HepG2 (cell line): ENCODE data around the gene ZFHX3. TPM values are rescaled to one million over a fixed set of nuclear protein-coding genes. Genes with fewer than 3 reads are reported as not detected.

ENCODE experiments used
- ATAC-seq: fragments of 200-7000 bp; cut with Tn5 transposase; 3 replicates; pipeline ENCODE4 v1.9.1; 2020; ENCODE audit warnings: mild to moderate bottlenecking, moderate library complexity
- BruUV-seq: library from RNA; stranded (reverse); fragments of 400-500 nt; replicated peaks from 2 replicates; lab custom pipeline; 2021; lab: Mats Ljungman, UMichigan
- CTCF ChIA-PET: fragments of 300-600 bp; formaldehyde crosslinking; extraction: SDS; loops from one replicate; lab custom pipeline; 2021; ENCODE audit warnings: low total read pairs, inconsistent platforms, low intra/inter-chr PET ratio; lab: Yijun Ruan, JAX
- POLR2A ChIA-PET: fragments of 350-600 bp; sonication (Branson Sonifier 250); formaldehyde crosslinking; loops from one replicate; lab custom pipeline; 2020; ENCODE audit warnings: antibody characterized with exemption, inconsistent platforms; lab: Yijun Ruan, JAX
- DNase-seq: peaks from one replicate; pipeline ENCODE4 v3.0.0-alpha.2; 2015; ENCODE audit warnings: low spot score
- FAIRE-seq: peaks from 3 replicates; lab custom pipeline; 2011; peaks lifted over from hg19 to GRCh38; lab: Jason Lieb, UNC
- H2AFZ ChIP-seq: one replicate; pipeline ENCODE4 v1.6.1; 2011; ENCODE audit warnings: low read length, inconsistent platforms
- H3K27ac ChIP-seq: fragments of 300-600 bp; 3 replicates; pipeline ENCODE4 v1.8.0; 2011; ENCODE audit warnings: mixed run types, mild to moderate bottlenecking, mixed read lengths, low read length, inconsistent platforms; ENCODE audit not compliant: insufficient read depth; ENCODE audit errors: extremely low read length
- H3K27me3 ChIP-seq, 2 experiments: fragments of 200-600 bp in 1 of 2; 2 replicates in 1 of 2; 3 replicates in 1 of 2; pipeline versions ENCODE4 v1.6.0 to v1.8.0; 2011; ENCODE audit warnings: low read length in 2 of 2, mild to moderate bottlenecking in 2 of 2, moderate library complexity in 2 of 2, inconsistent platforms in 1 of 2; ENCODE audit not compliant: insufficient read depth in 2 of 2, control insufficient read depth in 1 of 2
- H3K36me3 ChIP-seq, 2 experiments: fragments of 200-600 bp in 1 of 2; replicated peaks in 1 of 2; 2 replicates in 1 of 2; 3 replicates in 1 of 2; pipeline versions ENCODE4 v1.5.1 to v1.8.0; 2011; ENCODE audit warnings: low read length in 2 of 2, inconsistent platforms in 1 of 2; ENCODE audit not compliant: insufficient read depth in 2 of 2, control insufficient read depth in 1 of 2
- H3K4me1 ChIP-seq: 2 replicates; pipeline ENCODE4 v1.5.1; 2012; ENCODE audit warnings: low read length, inconsistent platforms; ENCODE audit not compliant: insufficient read depth
- H3K4me2 ChIP-seq: 2 replicates; pipeline ENCODE4 v1.6.0; 2011; ENCODE audit warnings: low read depth, low read length, inconsistent platforms
- H3K4me3 ChIP-seq, 3 experiments: fragments of 200-600 bp in 1 of 3; sonication (generic), shearing (Covaris generic) in 1 of 3; replicated peaks in 1 of 3; 2 replicates each; pipeline ENCODE4 v1.5.1; 2011 to 2016; ENCODE audit warnings: low read length in 3 of 3, inconsistent platforms in 2 of 3, low read depth in 2 of 3, mild to moderate bottlenecking in 2 of 3, control low read depth in 1 of 3, mixed read lengths in 1 of 3; ENCODE audit not compliant: insufficient read depth in 1 of 3
- H3K79me2 ChIP-seq: one replicate; pipeline ENCODE4 v1.6.1; 2011; ENCODE audit warnings: low read length, inconsistent platforms; ENCODE audit not compliant: insufficient read depth
- H3K9ac ChIP-seq: 2 replicates; pipeline ENCODE4 v1.6.0; 2011; ENCODE audit warnings: mild to moderate bottlenecking, low read depth, low read length, inconsistent platforms; ENCODE audit not compliant: insufficient read depth
- H3K9me3 ChIP-seq: 2 replicates; pipeline ENCODE4 v1.5.1; 2012; ENCODE audit warnings: mild to moderate bottlenecking, low read length
- H4K20me1 ChIP-seq: 2 replicates; pipeline ENCODE4 v1.6.0; 2011; ENCODE audit warnings: inconsistent platforms, mild to moderate bottlenecking, low read length, moderate library complexity; ENCODE audit not compliant: insufficient read depth
- AKAP8 ChIP-seq: sonication (generic); formaldehyde crosslinking; IDR thresholded peaks from 2 replicates; pipeline ENCODE4 v1.5.1; 2020; ENCODE audit warnings: mild to moderate bottlenecking, missing genetic modification reagents
- EP300 ChIP-seq, 3 experiments: sonication (generic) in 1 of 3; formaldehyde crosslinking in 1 of 3; IDR thresholded peaks; 2 replicates each; pipeline versions ENCODE4 v1.5.1 to v1.6.1; 2011 to 2020; ENCODE audit warnings: low read depth in 2 of 3, low read length in 2 of 3, borderline replicate concordance in 1 of 3, improper control_type of control experiment in 1 of 3, mild to moderate bottlenecking in 1 of 3, missing genetic modification reagents in 1 of 3, moderate library complexity in 1 of 3
- ETV5 ChIP-seq: IDR thresholded peaks from 2 replicates; pipeline ENCODE4 v1.6.1; 2018; ENCODE audit warnings: missing biosample characterization, missing genetic modification reagents, inconsistent platforms, borderline replicate concordance
- GLI4 ChIP-seq: sonication (generic); formaldehyde crosslinking; IDR thresholded peaks from 2 replicates; pipeline ENCODE4 v1.5.1; 2020; ENCODE audit warnings: missing genetic modification reagents, mild to moderate bottlenecking, moderate library complexity, borderline replicate concordance
- HINFP ChIP-seq: sonication (generic); formaldehyde crosslinking; IDR thresholded peaks from 2 replicates; pipeline ENCODE4 v1.4.0; 2020; ENCODE audit warnings: low read depth, mild to moderate bottlenecking, missing genetic modification reagents
- NR2F2 ChIP-seq: IDR thresholded peaks from 2 replicates; pipeline ENCODE4 v1.6.1; 2012; ENCODE audit warnings: low read depth, inconsistent platforms, borderline replicate concordance
- RBAK ChIP-seq: sonication (generic); formaldehyde crosslinking; IDR thresholded peaks from 2 replicates; pipeline ENCODE4 v1.5.1; 2020; ENCODE audit warnings: mild to moderate bottlenecking, missing genetic modification reagents
- SAFB2 ChIP-seq: sonication (generic); formaldehyde crosslinking; IDR thresholded peaks from 2 replicates; pipeline ENCODE4 v1.5.1; 2020; ENCODE audit warnings: missing genetic modification reagents, low read depth, mild to moderate bottlenecking, borderline replicate concordance
- SMAD1 ChIP-seq: sonication (generic); formaldehyde crosslinking; IDR thresholded peaks from 2 replicates; pipeline ENCODE4 v1.4.0; 2020; ENCODE audit warnings: missing genetic modification reagents, low read depth, mild to moderate bottlenecking, borderline replicate concordance
- TBP ChIP-seq: sonication (generic); formaldehyde crosslinking; IDR thresholded peaks from 2 replicates; pipeline ENCODE4 v1.5.0; 2020; ENCODE audit warnings: missing genetic modification reagents
- ZFYVE20 ChIP-seq: sonication (generic); formaldehyde crosslinking; IDR thresholded peaks from 2 replicates; pipeline ENCODE4 v1.8.0; 2023; ENCODE audit warnings: low read depth, mild to moderate bottlenecking, moderate library complexity, missing genetic modification reagents, borderline replicate concordance
- ZNF367 ChIP-seq: sonication (generic); formaldehyde crosslinking; IDR thresholded peaks from 2 replicates; pipeline ENCODE4 v1.4.0; 2020; ENCODE audit warnings: missing genetic modification reagents, borderline replicate concordance
- ZNF501 ChIP-seq: sonication (generic); formaldehyde crosslinking; IDR thresholded peaks from 2 replicates; pipeline ENCODE4 v1.5.1; 2020; ENCODE audit warnings: mild to moderate bottlenecking, moderate library complexity, missing genetic modification reagents
- WGBS: methylation state at CpG from one replicate; pipeline ENCODE4 v1.1.6; 2017; ENCODE audit warnings: low lambda C conversion rate; 5-methylcytosine and 5-hydroxymethylcytosine counted together
- in situ Hi-C: cut with HindIII; loops from 2 replicates; pipeline ENCODE4 v1.10.0; 2017; ENCODE audit warnings: low pct_unique_long_range_greater_than_20kb; ENCODE audit not compliant: extremely low pct_ligation_motif_present
- intact Hi-C: fragments of 100-400 bp; cut with micrococcal nuclease; formaldehyde crosslinking; loops from one replicate; pipeline ENCODE4 v1.10.0; 2022; ENCODE audit not compliant: unreplicated experiment
- polyA plus RNA-seq, 8 experiments: library from polyadenylated mRNA; depleted of rRNA in 3 of 8; stranded (reverse) in 7 of 8; unstranded in 1 of 8; fragments of >200 nt; fragmentation: Illumina TruSeq in 4 of 8; extraction: Trizol in 4 of 8; gene quantifications; 2 replicates each; pipeline versions ENCODE4 v1.2.1 to v1.2.3, GENCODE V29; 2011 to 2016; ENCODE audit warnings: low read depth in 4 of 8, missing spikeins in 1 of 8, mixed read lengths in 1 of 8; ENCODE audit not compliant: insufficient read depth in 1 of 8
- total RNA-seq, 5 experiments: library from RNA; depleted of rRNA; stranded (reverse); fragments of >200 nt; fragmentation: Illumina TruSeq; extraction: Trizol; gene quantifications; 2 replicates each; pipeline ENCODE4 v1.2.3, GENCODE V29; 2016; ENCODE audit warnings: low read depth in 1 of 5
- TF ChIP-seq, protein P1 (sequence below): sonication (generic); formaldehyde crosslinking; IDR thresholded peaks from 2 replicates; pipeline ENCODE4 v1.4.0; 2020; ENCODE audit warnings: missing genetic modification reagents
- TF ChIP-seq, protein P2 (sequence below): sonication (generic); formaldehyde crosslinking; IDR thresholded peaks from 2 replicates; pipeline ENCODE4 v1.5.0; 2020; ENCODE audit warnings: missing genetic modification reagents
- TF ChIP-seq, protein P3 (sequence below): sonication (generic); formaldehyde crosslinking; IDR thresholded peaks from 2 replicates; pipeline ENCODE4 v1.5.0; 2020; ENCODE audit warnings: mild to moderate bottlenecking, missing genetic modification reagents

ZFHX3 gene
- total and polyA plus RNA-seq, 2 of the 13 experiments (the other 11 are each of a cell fraction or from before 2014, with no cell fraction given) = 5.0 to 6.0 TPM

GRCh38 chr16:72927199-72928089, 120.5 kb downstream of the ZFHX3 start:
- Histone ChIP-seq H2AFZ (no peak overlapping the region), H3K4me1 (peaks cover 99% of the 10 kb centered on the region), H3K9me3 (no peaks in the 10 kb centered on the region), H3K27me3 (no peaks in the 10 kb centered on the region), H3K4me3 (peak overlapping the region in 1 of 3 experiments; percentile 6; a peak in 1 of 6 replicates), H3K4me2 (peak overlapping the region; percentile 51), H3K79me2 (peaks cover 71% of the 10 kb centered on the region), H3K27ac (peak overlapping the region; percentile 96), H3K36me3 (no peaks in the 10 kb centered on the region; a peak in 2 of 5 replicates), H4K20me1 (no peaks in the 10 kb centered on the region), H3K9ac (peak overlapping the region; percentile 89)
- BruUV-seq = no TSS peak
- peak; percentile 17; the same call in 2 of the 3 replicates for ATAC-seq
- intact Hi-C loops (loop anchor here (10.0 kb wide), 1 partner anchor 263 kb away; no protein-coding TSS in a partner anchor), in situ Hi-C loops (loop anchor here (5.0 kb wide), 1 partner anchor 50 kb away; no protein-coding TSS in a partner anchor)
- ChIA-PET POLR2A (interaction anchor here (1.0 to 2.2 kb wide), 4 partner anchors 30 to 50 kb away, joined by 3 to 8 read pairs (median 3); no protein-coding TSS in a partner anchor), CTCF (no interaction called here)
- FAIRE-seq = peak; percentile 68
- peak; percentile 95 for DNase-seq
- WGBS = 36% methylated on average over 24 of the region's 26 CpGs
- no peak for TF ChIP-seq SMAD1 (CRISPR knock-in tag)
- TF ChIP-seq RBAK (CRISPR knock-in tag) = no peak
- TF ChIP-seq AKAP8 (CRISPR knock-in tag) = no peak; the same call in 1 of the 2 replicates
- TF ChIP-seq ZNF367 (CRISPR knock-in tag) = no peak
- peak; percentile 78 to 97 for TF ChIP-seq EP300 (IDR thresholded peaks at IDR 0.05; ENCODE audit: low read depth in 2 of 2, low read length in 2 of 2)
- peak; percentile 91 for TF ChIP-seq EP300 (CRISPR knock-in tag; IDR thresholded peaks at IDR 0.05; ENCODE audit: borderline replicate concordance)
- TF ChIP-seq, protein P1, sequence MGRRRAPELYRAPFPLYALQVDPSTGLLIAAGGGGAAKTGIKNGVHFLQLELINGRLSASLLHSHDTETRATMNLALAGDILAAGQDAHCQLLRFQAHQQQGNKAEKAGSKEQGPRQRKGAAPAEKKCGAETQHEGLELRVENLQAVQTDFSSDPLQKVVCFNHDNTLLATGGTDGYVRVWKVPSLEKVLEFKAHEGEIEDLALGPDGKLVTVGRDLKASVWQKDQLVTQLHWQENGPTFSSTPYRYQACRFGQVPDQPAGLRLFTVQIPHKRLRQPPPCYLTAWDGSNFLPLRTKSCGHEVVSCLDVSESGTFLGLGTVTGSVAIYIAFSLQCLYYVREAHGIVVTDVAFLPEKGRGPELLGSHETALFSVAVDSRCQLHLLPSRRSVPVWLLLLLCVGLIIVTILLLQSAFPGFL = no peak
- no peak for TF ChIP-seq ZFYVE20 (CRISPR knock-in tag)
- TF ChIP-seq TBP (CRISPR knock-in tag) = no peak
- TF ChIP-seq, protein P2, sequence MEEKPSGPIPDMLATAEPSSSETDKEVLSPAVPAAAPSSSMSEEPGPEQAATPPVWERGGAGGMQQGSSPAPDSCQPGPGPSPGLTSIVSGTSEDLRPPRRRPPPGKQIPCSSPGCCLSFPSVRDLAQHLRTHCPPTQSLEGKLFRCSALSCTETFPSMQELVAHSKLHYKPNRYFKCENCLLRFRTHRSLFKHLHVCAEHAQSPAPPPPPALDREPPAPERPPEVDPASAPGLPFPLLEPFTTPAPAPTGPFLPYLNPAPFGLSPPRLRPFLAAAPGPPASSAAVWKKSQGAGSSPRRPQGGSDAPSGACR (CRISPR knock-in tag) = peak; percentile 26; the same call in 1 of the 2 replicates
- no peak for TF ChIP-seq HINFP (CRISPR knock-in tag)
- TF ChIP-seq ETV5 = peak; percentile 59; the same call in 1 of the 2 replicates
- 0 out of 2 replicates have a peak, but pooled peaks have one; percentile 28 for TF ChIP-seq ZNF501
- TF ChIP-seq, protein P3, sequence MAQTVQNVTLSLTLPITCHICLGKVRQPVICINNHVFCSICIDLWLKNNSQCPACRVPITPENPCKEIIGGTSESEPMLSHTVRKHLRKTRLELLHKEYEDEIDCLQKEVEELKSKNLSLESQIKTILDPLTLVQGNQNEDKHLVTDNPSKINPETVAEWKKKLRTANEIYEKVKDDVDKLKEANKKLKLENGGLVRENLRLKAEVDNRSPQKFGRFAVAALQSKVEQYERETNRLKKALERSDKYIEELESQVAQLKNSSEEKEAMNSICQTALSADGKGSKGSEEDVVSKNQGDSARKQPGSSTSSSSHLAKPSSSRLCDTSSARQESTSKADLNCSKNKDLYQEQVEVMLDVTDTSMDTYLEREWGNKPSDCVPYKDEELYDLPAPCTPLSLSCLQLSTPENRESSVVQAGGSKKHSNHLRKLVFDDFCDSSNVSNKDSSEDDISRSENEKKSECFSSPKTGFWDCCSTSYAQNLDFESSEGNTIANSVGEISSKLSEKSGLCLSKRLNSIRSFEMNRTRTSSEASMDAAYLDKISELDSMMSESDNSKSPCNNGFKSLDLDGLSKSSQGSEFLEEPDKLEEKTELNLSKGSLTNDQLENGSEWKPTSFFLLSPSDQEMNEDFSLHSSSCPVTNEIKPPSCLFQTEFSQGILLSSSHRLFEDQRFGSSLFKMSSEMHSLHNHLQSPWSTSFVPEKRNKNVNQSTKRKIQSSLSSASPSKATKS (CRISPR knock-in tag) = no peak
- TF ChIP-seq SAFB2 = no peak
- TF ChIP-seq GLI4 (CRISPR knock-in tag) = no peak
- TF ChIP-seq NR2F2 = peak; percentile 65; the same call in 1 of the 2 replicates
